ENCODE measurements around the gene DKC1.

The DKC1 gene

GRCh38 chrX:154762537-154763296 lies at the start of gene DKC1:
Gene DKC1, plus strand, starts transcription at chrX:154762864. Its CDS starts 102 bp downstream, at chrX:154762966.
- DNase-seq = peak; percentile 95

GRCh38 chrX:154714925-154715324 lies 47.7 kb upstream of the DKC1 start:
- DNase-seq = peak; percentile 74

- no peak for DNase-seq
Observed at GRCh38 chrX:154715825-154716224, 46.8 kb upstream of the DKC1 start.

GRCh38 chrX:154717824-154718223 lies 44.8 kb upstream of the DKC1 start:
- peak; percentile 53 for DNase-seq

GRCh38 chrX:154718616-154719015 lies 44.0 kb upstream of the DKC1 start:
- no peak for DNase-seq

GRCh38 chrX:154719132-154719675 lies 43.5 kb upstream of the DKC1 start:
- peak; percentile 73 for DNase-seq

- no peak for DNase-seq
Observed at GRCh38 chrX:154720067-154720466, 42.6 kb upstream of the DKC1 start.

- DNase-seq = no peak
Observed at GRCh38 chrX:154721155-154721554, 41.5 kb upstream of the DKC1 start.

- peak; percentile 47 for DNase-seq
Observed at GRCh38 chrX:154724993-154725756, 37.5 kb upstream of the DKC1 start.

GRCh38 chrX:154727418-154727817 lies 35.2 kb upstream of the DKC1 start:
- DNase-seq = no peak

GRCh38 chrX:154727871-154728270 lies 34.8 kb upstream of the DKC1 start:
- no peak for DNase-seq

GRCh38 chrX:154728431-154729190 lies 34.1 kb upstream of the DKC1 start:
- no peak for DNase-seq

- no peak for DNase-seq
Observed at GRCh38 chrX:154729439-154729838, 33.2 kb upstream of the DKC1 start.

- DNase-seq = no peak
Observed at GRCh38 chrX:154730253-154730891, 32.3 kb upstream of the DKC1 start.

- DNase-seq = peak; percentile 53
Observed at GRCh38 chrX:154731184-154731583, 31.5 kb upstream of the DKC1 start.

GRCh38 chrX:154731881-154732280 lies 30.8 kb upstream of the DKC1 start:
- peak; percentile 50 for DNase-seq

- no peak for DNase-seq
Observed at GRCh38 chrX:154732421-154733065, 30.1 kb upstream of the DKC1 start.

- DNase-seq = no peak
Observed at GRCh38 chrX:154733066-154733425, 29.6 kb upstream of the DKC1 start.

- peak; percentile 60 for DNase-seq
Observed at GRCh38 chrX:154734061-154734781, 28.4 kb upstream of the DKC1 start.

GRCh38 chrX:154735695-154736393 lies 26.8 kb upstream of the DKC1 start:
- DNase-seq = no peak

GRCh38 chrX:154737136-154737535 lies 25.5 kb upstream of the DKC1 start:
- no peak for DNase-seq
